GM21423 (cell line): ENCODE data around the gene NKD1.

Experiments
- ATAC-seq: cut with Tn5 transposase; IDR thresholded peaks from one replicate; pipeline ENCODE4 v1.9.1; 2021; ENCODE audit warnings: mild to moderate bottlenecking, moderate library complexity; ENCODE audit not compliant: unreplicated experiment

Gene NKD1

GRCh38 chr16:50537533-50538290 is 10.5 kb upstream of the NKD1 start:
- no peak for ATAC-seq

- no peak for ATAC-seq
Measured at GRCh38 chr16:50538411-50539052, 9.7 kb upstream of the NKD1 start.

- ATAC-seq = no peak
Measured at GRCh38 chr16:50539053-50539695, 9.0 kb upstream of the NKD1 start.

GRCh38 chr16:50539822-50540710 is 8.1 kb upstream of the NKD1 start:
- ATAC-seq = no peak

GRCh38 chr16:50540711-50541007 is 7.5 kb upstream of the NKD1 start:
- ATAC-seq = no peak

- no peak for ATAC-seq
Measured at GRCh38 chr16:50542703-50543102, 5.5 kb upstream of the NKD1 start.

GRCh38 chr16:50546125-50546524 is 2.1 kb upstream of the NKD1 start:
- no peak for ATAC-seq

GRCh38 chr16:50547340-50548124 is 664 bp upstream of the NKD1 start:
- ATAC-seq = no peak

GRCh38 chr16:50548909-50549560 is 839 bp downstream of the NKD1 start:
- no peak for ATAC-seq

- ATAC-seq = no peak
Measured at GRCh38 chr16:50549561-50549915, 1.3 kb downstream of the NKD1 start.

GRCh38 chr16:50550035-50550434 is 1.8 kb downstream of the NKD1 start:
- ATAC-seq = no peak

GRCh38 chr16:50550866-50551641 is 2.9 kb downstream of the NKD1 start:
- no peak for ATAC-seq

- no peak for ATAC-seq
Measured at GRCh38 chr16:50552476-50553101, 4.4 kb downstream of the NKD1 start.

- no peak for ATAC-seq
Measured at GRCh38 chr16:50553182-50553710, 5.0 kb downstream of the NKD1 start.

- ATAC-seq = no peak
Measured at GRCh38 chr16:50553731-50554360, 5.7 kb downstream of the NKD1 start.

GRCh38 chr16:50555269-50555875 is 7.2 kb downstream of the NKD1 start:
- ATAC-seq = no peak

GRCh38 chr16:50555952-50556673 is 7.9 kb downstream of the NKD1 start:
- no peak for ATAC-seq
